HCT116 (cell line): ENCODE results near the gene CRACR2A. TPM values are rescaled to one million over a fixed set of nuclear protein-coding genes. Genes with fewer than 3 reads are reported as not detected.

ENCODE experiments used
- ATAC-seq: fragments of 200-7000 bp; cut with Tn5 transposase; 2 replicates; pipeline ENCODE4 v1.9.1; 2020; ENCODE audit warnings: mild to moderate bottlenecking, moderate library complexity
- BruUV-seq: library from RNA; stranded (reverse); fragments of 400-500 nt; replicated peaks from 2 replicates; lab custom pipeline; 2021; lab: Mats Ljungman, UMichigan
- CTCF ChIA-PET: fragments of 300-600 bp; sonication (Branson Sonifier 250); formaldehyde crosslinking; loops from one replicate; lab custom pipeline; 2021; ENCODE audit warnings: antibody characterized with exemption; lab: Charles Lee
- POLR2A ChIA-PET: fragments of 300-600, 350-600 bp; sonication (Branson Sonifier 250); formaldehyde crosslinking; loops from one replicate; lab custom pipeline; 2021; ENCODE audit warnings: antibody characterized with exemption; lab: Charles Lee
- RAD21 ChIA-PET, 2 experiments: fragments of 300-600 bp; sonication (Branson Sonifier 250); formaldehyde crosslinking; loops; one replicate each; lab custom pipeline; 2023; ENCODE audit warnings: low total read pairs in 2 of 2; ENCODE audit not compliant: uncharacterized antibody in 2 of 2, unreplicated experiment in 2 of 2, low non-redundant PET in 1 of 2; lab: Charles Lee
- DNase-seq: peaks from one replicate; pipeline ENCODE4 v3.0.0-alpha.2; 2010; ENCODE audit warnings: low read depth, low spot score
- H2AFZ ChIP-seq: fragments of 200-600 bp; shearing (Covaris generic), sonication (generic); 2 replicates; pipeline ENCODE4 v1.6.1; 2017; ENCODE audit warnings: low read depth, mixed run types, mixed read lengths, antibody characterized with exemption, low read length; ENCODE audit not compliant: poor library complexity, severe bottlenecking
- H3K27ac ChIP-seq: 2 replicates; pipeline ENCODE4 v1.5.1; 2012; ENCODE audit warnings: low read depth, low read length
- H3K27me3 ChIP-seq: fragments of 200-600 bp; sonication (generic); 2 replicates; pipeline ENCODE4 v1.6.1; 2016; ENCODE audit warnings: mixed run types, low read length, mixed read lengths; ENCODE audit not compliant: insufficient read depth
- H3K36me3 ChIP-seq, 2 experiments: fragments of 200-500 bp in 1 of 2; fragments of 200-600 bp in 1 of 2; sonication (Bioruptor generic) in 1 of 2; sonication (generic) in 1 of 2; 2 replicates each; pipeline versions ENCODE4 v1.5.1 to v1.6.1; 2014 to 2016; ENCODE audit warnings: low read length in 2 of 2, inconsistent platforms in 1 of 2, mixed read lengths in 1 of 2, mixed run types in 1 of 2; ENCODE audit not compliant: insufficient read depth in 2 of 2, control insufficient read depth in 1 of 2
- H3K4me1 ChIP-seq, 2 experiments: fragments of 200-600 bp in 1 of 2; sonication (generic) in 1 of 2; 2 replicates each; pipeline versions ENCODE4 v1.5.1 to v1.6.1; 2012 to 2017; ENCODE audit warnings: low read length in 2 of 2, inconsistent platforms in 1 of 2, mild to moderate bottlenecking in 1 of 2, mixed read lengths in 1 of 2, mixed run types in 1 of 2, moderate library complexity in 1 of 2; ENCODE audit not compliant: insufficient read depth in 2 of 2, control insufficient read depth in 1 of 2
- H3K4me2 ChIP-seq: fragments of 200-600 bp; sonication (generic); 2 replicates; pipeline ENCODE4 v1.6.1; 2017; ENCODE audit warnings: mixed run types, low read length, mixed read lengths
- H3K4me3 ChIP-seq, 2 experiments: fragments of 200-600 bp in 1 of 2; sonication (generic) in 1 of 2; replicated peaks in 1 of 2; 2 replicates each; pipeline ENCODE4 v1.5.1; 2011 to 2016; ENCODE audit warnings: low read length in 2 of 2, control low read depth in 1 of 2, low read depth in 1 of 2, mild to moderate bottlenecking in 1 of 2, mixed read lengths in 1 of 2, mixed run types in 1 of 2
- H3K79me2 ChIP-seq: fragments of 200-600 bp; sonication (generic); 2 replicates; pipeline ENCODE4 v1.6.1; 2017; ENCODE audit warnings: mild to moderate bottlenecking, mixed run types, low read length, moderate library complexity, mixed read lengths; ENCODE audit not compliant: insufficient read depth
- H3K9ac ChIP-seq: fragments of 200-600 bp; sonication (generic); 2 replicates; pipeline ENCODE4 v1.6.1; 2016; ENCODE audit warnings: low read length, mixed read lengths
- H3K9me2 ChIP-seq: fragments of 200-600 bp; sonication (generic), shearing (Covaris generic); 2 replicates; pipeline ENCODE4 v1.6.1; 2017; ENCODE audit warnings: mixed run types, mild to moderate bottlenecking, moderate library complexity; ENCODE audit not compliant: insufficient read depth
- H3K9me3 ChIP-seq, 2 experiments: fragments of 200-500 bp in 1 of 2; fragments of 200-600 bp in 1 of 2; sonication (Bioruptor generic) in 1 of 2; sonication (generic) in 1 of 2; 2 replicates each; pipeline ENCODE4 v1.6.1; 2014 to 2017; ENCODE audit warnings: low read length in 2 of 2, mixed read lengths in 2 of 2, inconsistent platforms in 1 of 2, low read depth in 1 of 2, mild to moderate bottlenecking in 1 of 2, mixed run types in 1 of 2, moderate library complexity in 1 of 2; ENCODE audit not compliant: control insufficient read depth in 1 of 2, insufficient read depth in 1 of 2
- H4K20me1 ChIP-seq: fragments of 200-600 bp; sonication (generic), shearing (Covaris generic); 2 replicates; pipeline ENCODE4 v1.6.1; 2017; ENCODE audit warnings: mixed run types, mild to moderate bottlenecking, moderate library complexity; ENCODE audit not compliant: insufficient read depth
- CEBPB ChIP-seq: IDR thresholded peaks from 2 replicates; pipeline ENCODE4 v1.6.1; 2012; ENCODE audit warnings: low read depth
- EZH2 ChIP-seq: fragments of 200-600 bp; sonication (generic); IDR thresholded peaks from 2 replicates; pipeline ENCODE4 v1.6.1; 2017; ENCODE audit warnings: antibody characterized with exemption, mixed run types
- FOSL1 ChIP-seq: IDR thresholded peaks from 2 replicates; pipeline ENCODE4 v1.6.1; 2012; ENCODE audit warnings: low read depth
- SIN3A ChIP-seq: IDR thresholded peaks from 2 replicates; pipeline ENCODE4 v1.6.1; 2012; ENCODE audit warnings: low read depth
- SP1 ChIP-seq: IDR thresholded peaks from 2 replicates; pipeline ENCODE4 v1.6.1; 2012; ENCODE audit warnings: low read depth
- SRF ChIP-seq: IDR thresholded peaks from 2 replicates; pipeline ENCODE4 v1.6.1; 2012; ENCODE audit warnings: low read depth
- TCF7L2 ChIP-seq: IDR thresholded peaks from 2 replicates; pipeline ENCODE4 v1.7.0; 2011; ENCODE audit warnings: borderline replicate concordance, inconsistent platforms; ENCODE audit not compliant: insufficient read depth, insufficient read length; ENCODE audit errors: extremely low read depth
- YY1 ChIP-seq: IDR thresholded peaks from 2 replicates; pipeline ENCODE4 v1.6.1; 2011; ENCODE audit warnings: low read length, low read depth, moderate library complexity, mild to moderate bottlenecking; ENCODE audit not compliant: insufficient replicate concordance; ENCODE audit errors: extremely low read depth
- ZFX ChIP-seq: fragments of 450-650 bp; IDR thresholded peaks from 2 replicates; pipeline ENCODE4 v1.6.1; 2017
- ZNF274 ChIP-seq: fragments of 200-500 bp; sonication (Bioruptor generic); IDR thresholded peaks from 2 replicates; pipeline ENCODE4 v1.6.1; 2014; ENCODE audit warnings: mild to moderate bottlenecking, low read depth, low read length, inconsistent platforms
- intact Hi-C: fragments of 100-400 bp; cut with micrococcal nuclease; formaldehyde crosslinking; loops from 2 replicates; pipeline ENCODE4 v1.10.0; 2022
- total RNA-seq: library from RNA; stranded (reverse); gene quantifications from one replicate; pipeline ENCODE4 v1.2.1, GENCODE V29; 2021; ENCODE audit not compliant: unreplicated experiment
- TF ChIP-seq, protein P1 (sequence below): IDR thresholded peaks from 2 replicates; pipeline ENCODE4 v1.6.1; 2012
- TF ChIP-seq, protein P2 (sequence below): IDR thresholded peaks from 2 replicates; pipeline ENCODE4 v1.6.1; 2012
- TF ChIP-seq, protein P3 (sequence below): IDR thresholded peaks from 2 replicates; pipeline ENCODE4 v1.6.1; 2011; ENCODE audit warnings: mild to moderate bottlenecking, low read length, moderate library complexity; ENCODE audit not compliant: insufficient replicate concordance; ENCODE audit errors: extremely low read depth
- TF ChIP-seq, protein P4 (sequence below), 3 experiments: fragments of 200-600 bp in 1 of 3; sonication (generic) in 1 of 3; IDR thresholded peaks in 2 of 3; conservative IDR thresholded peaks in 1 of 3; 2 replicates each; pipeline ENCODE4 v1.5.1; 2012 to 2017; ENCODE audit warnings: low read depth in 2 of 3, low read length in 2 of 3, antibody characterized with exemption in 1 of 3, borderline replicate concordance in 1 of 3, control low read depth in 1 of 3, mild to moderate bottlenecking in 1 of 3, mixed read lengths in 1 of 3, mixed run types in 1 of 3, moderate library complexity in 1 of 3; ENCODE audit not compliant: insufficient read depth in 1 of 3

Gene CRACR2A
- total RNA-seq, 1 experiment from 2014 or later = 18.4 TPM

DNA sequence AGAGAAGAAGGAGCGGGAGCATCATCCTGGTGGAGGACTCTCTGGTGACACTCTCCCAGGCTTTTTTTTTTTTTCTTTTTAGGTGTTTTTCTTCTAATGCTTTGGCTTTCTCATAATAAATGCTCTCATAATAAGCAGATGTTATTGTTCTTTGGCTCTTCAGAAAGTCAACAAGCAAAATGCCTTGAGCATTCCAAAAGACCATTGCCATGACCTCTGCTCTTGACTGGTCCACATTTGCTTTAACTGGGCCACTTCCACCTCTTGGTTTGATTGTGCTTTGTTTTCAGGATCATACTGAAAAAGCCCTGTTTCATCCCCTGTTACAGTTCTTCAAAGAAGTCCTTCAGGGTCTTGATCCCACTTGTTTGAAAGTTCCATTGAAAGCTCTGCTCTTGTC, 36.9 kb downstream of the CRACR2A start:
- Histone ChIP-seq H3K4me3 (no peak overlapping the region), H2AFZ (no peak overlapping the region), H3K79me2 (no peaks in the 10 kb centered on the region), H3K4me2 (no peak overlapping the region), H3K27me3 (no peaks in the 10 kb centered on the region), H3K9me3 (no peaks in the 10 kb centered on the region), H3K9ac (no peak overlapping the region), H3K36me3 (no peaks in the 10 kb centered on the region; a peak in 1 of 4 replicates), H3K9me2 (no peaks in the 10 kb centered on the region), H4K20me1 (no peaks in the 10 kb centered on the region), H3K4me1 (no peaks in the 10 kb centered on the region), H3K27ac (no peak overlapping the region)
- ATAC-seq (no peak), DNase-seq (no peak)
- ChIA-PET CTCF (no interaction called here), POLR2A (no interaction called here), RAD21 (no interaction called here)
- no TSS peak for BruUV-seq
- TF ChIP-seq, protein P1, sequence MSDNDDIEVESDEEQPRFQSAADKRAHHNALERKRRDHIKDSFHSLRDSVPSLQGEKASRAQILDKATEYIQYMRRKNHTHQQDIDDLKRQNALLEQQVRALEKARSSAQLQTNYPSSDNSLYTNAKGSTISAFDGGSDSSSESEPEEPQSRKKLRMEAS = no peak
- TF ChIP-seq, protein P2, sequence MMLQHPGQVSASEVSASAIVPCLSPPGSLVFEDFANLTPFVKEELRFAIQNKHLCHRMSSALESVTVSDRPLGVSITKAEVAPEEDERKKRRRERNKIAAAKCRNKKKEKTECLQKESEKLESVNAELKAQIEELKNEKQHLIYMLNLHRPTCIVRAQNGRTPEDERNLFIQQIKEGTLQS = no peak
- TF ChIP-seq YY1 = no peak
- TF ChIP-seq TCF7L2 = no peak
- TF ChIP-seq SP1 = no peak
- TF ChIP-seq CEBPB = no peak
- no peak for TF ChIP-seq FOSL1
- TF ChIP-seq ZFX = no peak
- TF ChIP-seq, protein P3, sequence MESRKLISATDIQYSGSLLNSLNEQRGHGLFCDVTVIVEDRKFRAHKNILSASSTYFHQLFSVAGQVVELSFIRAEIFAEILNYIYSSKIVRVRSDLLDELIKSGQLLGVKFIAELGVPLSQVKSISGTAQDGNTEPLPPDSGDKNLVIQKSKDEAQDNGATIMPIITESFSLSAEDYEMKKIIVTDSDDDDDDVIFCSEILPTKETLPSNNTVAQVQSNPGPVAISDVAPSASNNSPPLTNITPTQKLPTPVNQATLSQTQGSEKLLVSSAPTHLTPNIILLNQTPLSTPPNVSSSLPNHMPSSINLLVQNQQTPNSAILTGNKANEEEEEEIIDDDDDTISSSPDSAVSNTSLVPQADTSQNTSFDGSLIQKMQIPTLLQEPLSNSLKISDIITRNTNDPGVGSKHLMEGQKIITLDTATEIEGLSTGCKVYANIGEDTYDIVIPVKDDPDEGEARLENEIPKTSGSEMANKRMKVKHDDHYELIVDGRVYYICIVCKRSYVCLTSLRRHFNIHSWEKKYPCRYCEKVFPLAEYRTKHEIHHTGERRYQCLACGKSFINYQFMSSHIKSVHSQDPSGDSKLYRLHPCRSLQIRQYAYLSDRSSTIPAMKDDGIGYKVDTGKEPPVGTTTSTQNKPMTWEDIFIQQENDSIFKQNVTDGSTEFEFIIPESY = no peak
- TF ChIP-seq, protein P4, sequence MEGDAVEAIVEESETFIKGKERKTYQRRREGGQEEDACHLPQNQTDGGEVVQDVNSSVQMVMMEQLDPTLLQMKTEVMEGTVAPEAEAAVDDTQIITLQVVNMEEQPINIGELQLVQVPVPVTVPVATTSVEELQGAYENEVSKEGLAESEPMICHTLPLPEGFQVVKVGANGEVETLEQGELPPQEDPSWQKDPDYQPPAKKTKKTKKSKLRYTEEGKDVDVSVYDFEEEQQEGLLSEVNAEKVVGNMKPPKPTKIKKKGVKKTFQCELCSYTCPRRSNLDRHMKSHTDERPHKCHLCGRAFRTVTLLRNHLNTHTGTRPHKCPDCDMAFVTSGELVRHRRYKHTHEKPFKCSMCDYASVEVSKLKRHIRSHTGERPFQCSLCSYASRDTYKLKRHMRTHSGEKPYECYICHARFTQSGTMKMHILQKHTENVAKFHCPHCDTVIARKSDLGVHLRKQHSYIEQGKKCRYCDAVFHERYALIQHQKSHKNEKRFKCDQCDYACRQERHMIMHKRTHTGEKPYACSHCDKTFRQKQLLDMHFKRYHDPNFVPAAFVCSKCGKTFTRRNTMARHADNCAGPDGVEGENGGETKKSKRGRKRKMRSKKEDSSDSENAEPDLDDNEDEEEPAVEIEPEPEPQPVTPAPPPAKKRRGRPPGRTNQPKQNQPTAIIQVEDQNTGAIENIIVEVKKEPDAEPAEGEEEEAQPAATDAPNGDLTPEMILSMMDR (IDR thresholded peaks at IDR 0.05 in 2 of 3, conservative IDR thresholded peaks at IDR 0.05 in 1 of 3; ENCODE audit: borderline replicate concordance in 1 of 3, insufficient read depth in 1 of 3, low read depth in 2 of 3, low read length in 2 of 3) = no peak
- TF ChIP-seq SRF = no peak
- no peak for TF ChIP-seq EZH2
- TF ChIP-seq SIN3A = no peak
- TF ChIP-seq ZNF274 = no peak
- intact Hi-C loops = no loop called here
